SK-N-MC (cell line): ENCODE results near the gene MPRIP.

Experiments
- DNase-seq: peaks from one replicate; pipeline ENCODE4 v3.0.0-alpha.2; 2011; ENCODE audit warnings: low read depth, low spot score
- H3K27ac ChIP-seq: fragments of 200-600 bp; sonication (generic); 2 replicates; pipeline ENCODE4 v1.5.1; 2016; ENCODE audit warnings: mixed run types
- H3K36me3 ChIP-seq: fragments of 200-600 bp; sonication (generic); 2 replicates; pipeline ENCODE4 v1.6.1; 2017; ENCODE audit warnings: antibody characterized with exemption, low read length, mixed read lengths; ENCODE audit not compliant: insufficient read depth
- H3K4me3 ChIP-seq: fragments of 200-600 bp; sonication (generic); 2 replicates; pipeline ENCODE4 v1.5.1; 2016
- H3K9ac ChIP-seq: fragments of 200-600 bp; sonication (generic); 2 replicates; pipeline ENCODE4 v1.8.0; 2017; ENCODE audit warnings: mixed run types, mixed read lengths; ENCODE audit not compliant: insufficient read length
- H3K9me3 ChIP-seq: fragments of 200-600 bp; sonication (generic); 2 replicates; pipeline ENCODE4 v1.6.1; 2017; ENCODE audit warnings: low read depth, mild to moderate bottlenecking, antibody characterized with exemption, low read length, moderate library complexity, mixed read lengths
- EZH2 ChIP-seq: fragments of 200-600 bp; sonication (generic); IDR thresholded peaks from one replicate; pipeline ENCODE4 v1.6.1; 2017; ENCODE audit warnings: antibody characterized with exemption
- FOXP2 ChIP-seq: optimal IDR thresholded peaks from 2 replicates; pipeline ENCODE3; 2011; ENCODE audit warnings: mild to moderate bottlenecking, moderate library complexity; ENCODE audit not compliant: insufficient read depth; ENCODE audit errors: extremely low read length, control extremely low read depth
- POLR2AphosphoS5 ChIP-seq: IDR thresholded peaks from 2 replicates; pipeline ENCODE4 v1.6.1; 2012; ENCODE audit warnings: mild to moderate bottlenecking, low read depth, low read length, borderline replicate concordance

Gene MPRIP

GRCh38 chr17:17228521-17229279, 186.4 kb downstream of the MPRIP start:
- Histone ChIP-seq H3K4me3 (no peak overlapping the region), H3K9ac (no peak overlapping the region), H3K9me3 (no peaks in the 10 kb centered on the region), H3K27ac (no peak overlapping the region), H3K36me3 (peaks cover 71% of the 10 kb centered on the region; the same call in 1 of the 2 replicates)
- TF ChIP-seq EZH2 (no peak), FOXP2 (no peak), POLR2AphosphoS5 (no peak)
- no peak for DNase-seq

DNA sequence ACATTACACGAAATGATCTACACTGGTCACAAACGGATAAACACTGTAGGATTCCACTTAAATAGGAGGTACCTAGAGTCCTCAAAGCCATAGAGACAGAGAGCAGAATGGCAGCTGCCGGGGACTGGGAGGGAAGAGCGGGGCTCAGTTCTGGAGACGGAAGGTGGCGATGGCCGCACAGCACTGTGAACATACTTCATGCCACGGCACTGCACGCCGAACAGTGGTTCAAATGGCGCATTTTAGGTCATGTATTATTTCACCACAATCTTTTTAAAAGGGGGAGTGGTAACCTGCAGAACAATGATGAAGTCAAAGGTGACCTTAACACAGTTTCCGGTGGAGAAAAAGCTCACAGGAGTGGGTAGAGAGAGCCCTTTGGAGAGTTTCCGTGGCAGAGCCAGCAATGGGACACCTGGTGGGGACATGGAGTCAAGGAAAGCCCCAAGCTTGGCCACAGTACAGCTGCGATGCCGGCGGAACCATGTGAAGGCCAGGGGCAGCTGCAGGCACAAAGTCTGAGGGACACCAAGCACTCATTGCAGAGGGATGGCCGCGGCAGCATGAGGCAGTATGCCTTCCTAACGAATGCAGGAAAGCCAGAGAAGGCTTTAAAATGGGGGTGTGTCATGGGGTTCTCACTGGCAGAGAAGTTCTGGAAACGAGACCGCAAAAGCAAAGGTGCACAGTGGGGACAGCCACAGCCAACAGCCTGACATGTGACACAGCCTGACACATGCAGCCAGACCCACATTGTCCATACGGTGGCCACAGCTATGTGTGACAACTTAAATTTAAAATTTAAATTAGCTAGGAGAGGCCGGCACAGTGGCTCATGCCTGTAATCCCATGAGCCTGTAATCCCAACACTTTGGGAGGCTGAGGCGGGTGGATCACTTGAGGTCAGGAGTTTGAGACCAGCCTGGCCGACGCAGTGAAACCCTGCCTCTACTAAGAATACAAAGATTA, 187.4 kb downstream of the MPRIP start:
- Histone ChIP-seq H3K27ac (no peak overlapping the region), H3K9ac (no peak overlapping the region), H3K36me3 (peaks cover 63% of the 10 kb centered on the region; the same call in 1 of the 2 replicates), H3K4me3 (no peak overlapping the region), H3K9me3 (no peaks in the 10 kb centered on the region)
- no peak for DNase-seq
- TF ChIP-seq FOXP2 (no peak), POLR2AphosphoS5 (no peak), EZH2 (no peak)

GRCh38 chr17:17231621-17232302, 189.5 kb downstream of the MPRIP start:
- H3K27ac ChIP-seq = no peak overlapping the region
- H3K4me3 ChIP-seq = no peak overlapping the region
- no peaks in the 10 kb centered on the region for H3K9me3 ChIP-seq
- no peak for DNase-seq
- TF ChIP-seq POLR2AphosphoS5 = no peak
- no peak for TF ChIP-seq EZH2
- TF ChIP-seq FOXP2 = no peak
- H3K36me3 ChIP-seq = peaks cover 44% of the 10 kb centered on the region; the same call in 1 of the 2 replicates
- H3K9ac ChIP-seq = no peak overlapping the region

DNA sequence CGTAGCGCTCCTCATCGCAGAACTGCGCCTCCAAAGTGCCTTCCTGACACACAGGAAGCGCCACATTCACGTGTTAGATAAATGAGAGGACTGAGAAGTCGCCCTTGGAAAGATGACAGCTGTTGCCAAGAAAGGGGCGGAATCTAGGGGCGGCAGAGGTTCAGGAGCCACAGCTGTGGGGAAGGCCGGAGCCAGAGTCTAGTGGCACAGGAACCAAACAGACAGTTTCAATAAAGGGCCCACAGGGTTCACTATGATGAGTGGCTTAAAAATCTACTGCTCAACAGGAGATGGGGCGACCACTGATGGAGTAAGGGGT, 190.0 kb downstream of the MPRIP start:
- no peak overlapping the region for H3K4me3 ChIP-seq
- no peak for DNase-seq
- no peaks in the 10 kb centered on the region for H3K9me3 ChIP-seq
- no peak for TF ChIP-seq POLR2AphosphoS5
- TF ChIP-seq EZH2 = no peak
- no peak for TF ChIP-seq FOXP2
- no peak overlapping the region for H3K9ac ChIP-seq
- H3K27ac ChIP-seq = no peak overlapping the region
- H3K36me3 ChIP-seq = peaks cover 39% of the 10 kb centered on the region; the same call in 1 of the 2 replicates

GRCh38 chr17:17235212-17236174, 193.2 kb downstream of the MPRIP start:
- no peak for TF ChIP-seq EZH2
- H3K9ac ChIP-seq = peak overlapping the region; percentile 100
- H3K4me3 ChIP-seq = peak overlapping the region; percentile 95
- H3K9me3 ChIP-seq = no peaks in the 10 kb centered on the region
- H3K27ac ChIP-seq = no peak overlapping the region
- peaks cover 14% of the 10 kb centered on the region; the same call in 1 of the 2 replicates for H3K36me3 ChIP-seq
- no peak for DNase-seq

GRCh38 chr17:17236295-17237025, 194.2 kb downstream of the MPRIP start:
- Histone ChIP-seq H3K4me3 (peak overlapping the region; percentile 95), H3K9ac (peak overlapping the region; percentile 100), H3K27ac (peak overlapping the region; percentile 98; the same call in 1 of the 2 replicates), H3K36me3 (peaks cover 11% of the 10 kb centered on the region; the same call in 1 of the 2 replicates), H3K9me3 (no peaks in the 10 kb centered on the region)
- no peak for DNase-seq
- TF ChIP-seq POLR2AphosphoS5 (no peak), FOXP2 (no peak), EZH2 (no peak)
